NCI-H1930 (cell line): ENCODE data around the gene TP53RK.
"Not testable (repeated sequence)": the region's sequence is repeated elsewhere in the genome, so short reads cannot be mapped to it uniquely, and the experiment has no call there.

Experiments
- DNase-seq, 2 experiments: peaks; one replicate each; lab custom pipeline; 2025; lab: John Stamatoyannopoulos, UW

Gene TP53RK

DNA sequence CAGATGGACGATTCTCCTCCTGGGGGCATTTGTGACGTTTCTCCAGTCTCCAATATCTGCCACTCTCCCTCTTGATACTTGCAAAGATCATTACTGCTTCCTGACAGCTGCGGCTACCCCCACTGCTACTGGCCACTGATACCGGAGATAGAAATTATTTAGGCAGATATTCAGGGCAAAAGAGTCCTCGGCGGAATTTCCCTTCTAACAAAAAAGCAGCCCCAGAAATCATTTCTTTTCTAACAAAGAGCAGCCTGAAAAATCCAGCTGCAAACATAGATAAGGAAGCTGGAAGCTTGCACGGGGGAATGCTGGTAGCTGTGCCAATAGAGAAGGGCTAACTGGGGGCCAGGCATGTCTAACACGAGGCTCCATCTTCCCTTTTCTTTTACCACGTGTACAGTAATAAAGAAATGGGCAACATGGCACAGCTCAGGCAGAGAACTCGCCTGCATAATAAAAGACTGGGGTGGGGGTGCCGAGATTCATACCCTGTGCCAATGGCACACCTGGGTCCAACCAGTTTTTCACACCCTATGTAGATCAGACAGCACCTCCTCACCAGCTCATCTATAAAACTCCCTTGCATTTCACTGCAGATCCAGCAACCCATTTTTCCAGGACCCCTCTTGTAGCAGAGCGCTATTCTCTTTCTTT lies 6.1 kb downstream of the TP53RK start:
- DNase-seq: no peak

DNA sequence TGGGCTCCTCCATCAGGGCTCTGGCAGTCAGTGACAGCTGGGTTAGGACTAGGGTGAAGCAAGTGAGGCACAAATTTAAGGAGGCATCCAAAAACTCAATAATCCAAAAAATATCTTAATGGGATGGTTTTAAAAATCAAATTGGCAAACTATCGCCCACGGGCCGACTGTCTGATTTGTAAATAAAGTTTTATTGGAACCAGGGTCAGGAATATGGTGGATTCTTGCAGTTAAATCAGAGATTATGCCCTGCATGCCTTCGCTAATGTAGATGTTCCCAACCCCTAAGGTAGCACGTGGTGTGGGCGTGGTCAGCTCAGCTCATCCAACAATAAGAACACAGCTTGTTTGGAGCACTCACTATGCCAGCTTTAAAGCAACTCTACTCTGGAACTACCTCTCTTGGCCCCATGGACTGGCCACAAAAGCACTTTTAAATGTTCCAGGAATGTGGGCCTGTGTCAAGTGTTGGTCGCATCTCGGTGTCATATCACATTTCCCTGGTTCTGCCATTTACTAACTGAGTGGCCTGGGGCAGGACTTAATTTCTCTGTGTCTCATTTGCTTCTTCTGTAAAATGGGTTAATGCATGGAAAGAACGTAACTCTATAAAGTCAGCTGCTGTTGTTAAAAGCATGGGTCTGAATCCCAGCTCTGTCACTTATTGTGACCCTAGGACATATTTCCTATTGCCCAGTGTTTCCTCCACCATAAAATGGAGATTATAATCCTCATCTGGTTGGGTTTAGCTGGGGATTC lies 7.0 kb downstream of the TP53RK start:
- DNase-seq: no peak

DNA sequence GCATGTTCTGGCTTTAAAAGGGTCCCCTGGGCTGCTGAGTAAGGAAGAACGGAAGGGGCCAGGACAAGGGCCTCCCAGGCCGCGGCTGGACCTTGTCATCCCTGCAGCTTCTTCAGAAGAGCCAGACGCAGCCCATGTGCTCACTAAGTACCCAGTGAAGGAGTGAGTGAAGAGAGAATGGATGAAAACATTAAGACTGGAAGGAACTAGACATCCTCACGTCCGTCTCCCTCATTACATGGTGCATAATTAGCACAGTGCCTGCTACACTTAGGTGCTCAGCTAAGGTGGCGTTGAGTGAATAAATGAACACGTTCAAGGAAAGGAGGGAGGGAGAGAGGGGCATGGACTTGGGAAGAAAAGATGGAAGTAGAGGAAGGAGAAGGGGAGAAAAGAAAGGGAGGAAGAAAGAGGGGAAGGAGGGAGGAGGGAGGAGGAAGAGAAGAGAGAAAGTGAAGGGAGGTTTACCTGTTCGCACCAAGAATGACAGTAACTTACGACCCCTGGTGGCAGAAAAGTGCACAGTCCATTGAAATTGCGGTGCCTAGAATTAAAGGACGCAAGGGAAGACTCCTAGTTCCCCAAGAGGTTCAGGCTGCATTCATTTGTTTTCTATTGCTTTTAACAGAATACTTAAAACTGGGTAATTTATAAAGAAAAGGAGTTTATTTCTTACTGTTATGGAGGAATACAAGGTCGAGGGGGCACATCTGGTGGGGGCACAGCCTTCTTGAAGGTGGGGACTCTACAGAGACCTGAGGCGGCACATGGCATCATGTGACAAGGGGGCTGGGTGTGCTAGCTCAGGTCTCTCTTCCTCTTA lies 8.0 kb downstream of the TP53RK start:
- DNase-seq: peak; percentile 41 to 75

DNA sequence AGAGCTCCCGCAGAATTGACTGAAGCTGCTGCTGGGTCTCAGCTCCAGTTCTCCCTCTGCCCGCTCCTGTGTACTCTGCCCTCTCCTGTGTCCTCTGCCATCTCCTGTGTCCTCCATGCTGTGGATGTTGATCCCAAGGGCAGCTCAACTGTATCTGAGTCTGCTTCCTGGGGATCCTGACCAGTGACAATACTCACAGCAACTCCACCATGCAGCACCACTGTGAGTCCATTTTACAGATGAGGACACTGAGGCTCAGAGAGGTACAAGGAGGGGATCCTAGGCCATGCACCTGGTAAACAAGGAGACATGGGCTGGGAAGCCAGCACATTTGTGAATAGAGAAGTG lies 8.6 kb downstream of the TP53RK start:
- no peak for DNase-seq

DNA sequence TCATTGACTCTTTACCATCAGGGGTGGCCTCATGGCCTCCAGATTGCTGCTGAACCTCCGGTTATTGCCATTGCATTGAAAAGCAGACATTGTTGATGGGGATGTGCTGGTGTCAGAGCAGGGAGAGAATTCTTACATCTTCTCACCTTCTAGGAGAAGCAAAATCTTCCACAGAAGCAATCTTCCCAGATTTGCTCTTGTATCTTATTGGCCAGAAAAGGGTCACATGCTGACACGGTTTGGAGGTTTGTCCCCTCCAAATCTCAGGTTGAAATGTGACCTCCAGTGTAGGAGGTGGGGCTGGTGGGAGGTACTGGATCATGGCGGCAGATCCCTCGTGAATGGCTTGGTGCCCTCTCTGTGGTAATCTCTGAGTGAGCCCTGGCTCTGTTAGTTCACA lies 10.7 kb downstream of the TP53RK start:
- DNase-seq: no peak

DNA sequence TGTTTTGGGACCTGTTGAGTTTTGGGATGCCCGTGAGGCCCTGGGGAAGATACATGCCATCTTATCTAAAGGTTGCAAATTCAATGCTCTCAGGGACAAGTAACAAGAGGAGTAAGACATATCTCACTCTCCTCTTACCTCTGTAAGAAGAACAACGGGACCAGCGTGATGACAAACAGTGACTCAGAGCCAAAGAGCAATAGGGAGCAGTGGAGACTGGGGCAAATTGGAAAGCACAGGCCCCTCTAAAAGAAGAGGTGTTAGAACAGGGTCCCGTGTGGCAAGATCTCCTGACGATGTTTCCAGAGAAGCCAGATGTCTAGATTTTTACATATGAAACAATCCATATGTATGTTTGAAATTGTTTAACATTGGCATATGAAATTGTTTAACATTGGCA lies 11.6 kb downstream of the TP53RK start:
- DNase-seq: no peak

DNA sequence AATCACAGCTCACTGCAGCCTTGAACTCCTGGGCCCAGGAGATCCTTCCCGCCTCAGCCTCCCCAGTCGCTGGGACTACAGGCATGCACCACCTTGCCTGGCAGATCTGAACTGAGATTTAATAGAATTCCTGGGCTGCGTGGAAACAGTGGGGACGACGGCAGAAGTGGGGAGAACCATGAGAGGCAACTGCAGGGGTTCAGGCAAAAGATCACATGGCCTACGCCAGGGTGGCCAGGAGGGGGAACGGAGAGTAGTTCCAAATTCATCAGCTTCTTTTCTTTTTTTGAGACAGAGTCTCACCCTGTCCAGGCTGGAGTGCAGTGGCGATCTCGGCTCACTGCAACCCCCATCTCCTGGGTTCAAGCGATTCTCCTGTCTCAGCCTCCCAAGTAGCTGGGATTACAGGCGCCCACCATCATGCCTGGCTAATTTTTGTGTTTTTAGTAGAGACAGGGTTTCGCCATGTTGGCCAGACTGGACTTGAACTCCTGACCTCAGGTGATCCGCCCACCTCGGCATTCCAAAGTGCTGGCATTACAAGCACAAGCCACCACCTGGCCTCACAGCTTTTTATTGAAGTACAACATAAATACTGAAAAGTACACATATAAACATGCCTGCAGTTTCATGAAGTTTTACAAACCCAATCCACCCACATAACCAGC lies 12.5 kb downstream of the TP53RK start:
- not testable (repeated sequence) for DNase-seq

DNA sequence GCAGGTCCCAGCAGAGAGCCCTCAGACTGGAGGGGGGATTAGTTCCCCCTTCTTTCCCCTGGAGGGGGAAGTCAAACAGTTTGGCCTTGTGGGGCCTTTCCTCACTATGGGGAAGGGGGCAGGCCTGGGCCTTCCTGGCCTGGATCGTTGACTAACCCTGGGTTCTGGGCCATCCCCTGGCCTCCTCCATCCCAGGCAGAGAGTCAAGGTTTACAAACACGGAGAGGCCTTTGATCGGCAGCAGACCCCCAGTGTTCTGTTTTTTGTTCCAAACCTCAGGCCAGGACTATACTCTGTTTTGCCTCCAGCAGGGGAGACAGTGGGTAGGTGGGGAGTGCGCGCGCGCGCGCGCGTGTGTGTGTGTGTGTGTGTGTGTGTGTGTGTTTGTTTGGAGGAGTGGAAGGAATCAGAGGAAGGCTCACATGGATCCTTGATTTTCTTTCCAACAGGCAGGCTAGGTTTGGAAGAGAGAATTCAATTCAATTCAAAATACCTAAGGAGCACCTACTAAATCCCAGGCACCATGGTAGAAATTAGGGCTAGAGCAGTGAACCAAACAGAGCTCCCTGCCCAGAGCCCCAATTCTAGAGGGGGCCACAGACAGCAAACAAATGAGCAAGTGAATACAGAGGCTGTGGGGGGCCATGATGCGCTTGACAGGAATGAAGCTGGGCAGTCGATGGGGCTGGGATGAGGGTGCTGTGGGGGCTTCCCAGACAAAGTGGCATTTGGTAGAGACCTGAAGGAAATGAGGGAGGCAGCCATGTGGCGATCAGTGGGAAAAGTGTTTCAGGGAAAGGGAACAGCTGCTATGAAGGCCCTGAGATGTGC lies 14.8 kb downstream of the TP53RK start:
- DNase-seq: no peak

DNA sequence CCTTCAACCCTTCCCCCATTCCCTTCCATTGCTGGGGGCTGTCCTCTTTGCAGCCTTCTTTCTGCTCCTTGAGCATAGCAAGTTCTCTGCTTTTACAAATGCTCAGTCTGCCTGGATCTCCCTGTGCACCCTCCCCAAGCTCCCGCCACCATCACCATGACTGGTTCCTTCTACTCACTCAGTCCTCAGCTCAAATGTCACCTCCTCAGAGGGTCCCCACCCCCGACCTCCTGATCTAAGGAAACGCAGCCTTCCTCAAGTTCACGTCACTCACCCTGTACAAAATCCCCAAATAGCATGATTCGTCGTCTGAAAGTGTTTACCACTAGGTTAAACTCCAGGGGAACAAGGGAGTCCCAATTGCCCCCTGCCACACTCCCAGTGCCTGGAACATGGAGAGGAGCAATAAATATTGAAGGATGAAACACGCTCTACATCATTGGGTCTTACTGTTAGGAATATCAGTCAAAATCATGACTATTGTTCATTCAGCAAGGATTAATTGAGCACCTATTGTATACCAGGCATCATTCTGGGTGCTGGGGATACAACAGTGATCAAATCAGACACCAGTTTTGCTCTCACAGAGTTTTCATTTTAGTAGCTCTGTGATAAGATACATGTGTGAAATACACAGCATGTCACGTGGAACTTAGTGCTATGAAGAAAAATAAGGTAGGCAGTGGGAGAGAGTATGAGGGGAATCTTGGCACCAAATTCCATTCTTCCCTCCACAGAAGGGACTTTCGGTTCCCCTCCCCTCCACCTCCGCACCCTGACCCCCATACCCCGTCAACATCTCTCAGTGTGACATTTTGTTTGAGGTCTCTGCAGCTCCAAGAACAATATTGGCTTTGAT lies 15.6 kb downstream of the TP53RK start:
- no peak for DNase-seq

DNA sequence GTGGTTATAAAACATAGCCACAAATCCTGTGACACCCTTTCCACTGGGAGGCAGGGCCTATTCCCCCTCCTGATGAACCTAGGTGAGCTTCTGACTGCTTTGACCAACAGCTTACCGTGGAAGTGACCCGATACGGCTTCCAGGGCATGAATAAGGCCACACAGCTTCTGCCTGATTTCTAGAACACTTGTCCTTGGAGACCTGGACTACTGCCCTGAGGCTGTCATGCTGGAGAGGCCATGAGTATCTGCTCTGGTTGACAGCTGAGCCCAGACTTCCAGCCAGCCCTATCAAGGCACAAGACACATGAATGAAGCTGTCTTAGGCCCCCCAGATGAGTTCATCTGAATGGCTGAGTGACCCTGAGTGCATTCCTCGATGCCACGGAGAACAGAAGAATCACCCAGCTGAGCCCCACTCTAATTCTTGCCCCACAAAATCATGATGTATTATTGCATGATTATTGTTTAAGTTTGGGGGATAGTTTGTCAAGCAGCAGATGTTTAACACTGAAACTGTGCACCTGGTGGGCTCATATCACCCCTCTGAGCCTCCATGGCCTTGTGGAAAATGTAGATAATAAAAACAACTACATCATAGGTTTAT lies 16.6 kb downstream of the TP53RK start:
- DNase-seq: no peak

DNA sequence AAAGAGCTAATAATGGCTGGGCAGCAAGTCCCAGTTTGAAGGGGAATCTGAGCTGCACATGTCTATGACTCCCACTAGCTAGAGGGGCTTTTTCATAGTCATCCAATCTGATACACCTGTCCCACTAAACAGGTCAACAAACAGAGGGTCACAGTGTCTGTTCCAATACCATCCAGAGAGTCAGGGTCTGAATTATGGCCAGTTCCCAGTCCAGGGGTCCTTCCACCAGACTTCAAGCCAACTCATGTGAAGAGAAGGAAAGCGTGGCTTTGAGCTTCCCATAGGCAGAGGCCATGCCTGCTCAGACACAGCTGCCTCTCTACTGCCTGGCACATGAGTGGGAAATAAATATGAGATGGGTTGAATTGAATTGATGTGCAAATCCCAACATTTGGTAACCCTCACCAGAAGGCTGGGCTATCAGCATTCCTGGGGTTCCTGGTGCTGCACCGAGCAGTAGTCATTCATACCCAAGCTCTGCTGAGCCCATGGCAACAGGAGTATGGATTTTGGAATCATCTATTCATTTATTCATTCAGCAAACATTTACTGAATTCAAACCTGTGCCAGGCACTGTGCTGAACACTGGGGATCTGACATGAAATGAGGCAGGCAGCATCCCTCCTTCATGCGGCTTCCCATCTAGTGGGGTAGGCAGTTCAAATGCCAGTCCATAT lies 17.2 kb downstream of the TP53RK start:
- DNase-seq: no peak

DNA sequence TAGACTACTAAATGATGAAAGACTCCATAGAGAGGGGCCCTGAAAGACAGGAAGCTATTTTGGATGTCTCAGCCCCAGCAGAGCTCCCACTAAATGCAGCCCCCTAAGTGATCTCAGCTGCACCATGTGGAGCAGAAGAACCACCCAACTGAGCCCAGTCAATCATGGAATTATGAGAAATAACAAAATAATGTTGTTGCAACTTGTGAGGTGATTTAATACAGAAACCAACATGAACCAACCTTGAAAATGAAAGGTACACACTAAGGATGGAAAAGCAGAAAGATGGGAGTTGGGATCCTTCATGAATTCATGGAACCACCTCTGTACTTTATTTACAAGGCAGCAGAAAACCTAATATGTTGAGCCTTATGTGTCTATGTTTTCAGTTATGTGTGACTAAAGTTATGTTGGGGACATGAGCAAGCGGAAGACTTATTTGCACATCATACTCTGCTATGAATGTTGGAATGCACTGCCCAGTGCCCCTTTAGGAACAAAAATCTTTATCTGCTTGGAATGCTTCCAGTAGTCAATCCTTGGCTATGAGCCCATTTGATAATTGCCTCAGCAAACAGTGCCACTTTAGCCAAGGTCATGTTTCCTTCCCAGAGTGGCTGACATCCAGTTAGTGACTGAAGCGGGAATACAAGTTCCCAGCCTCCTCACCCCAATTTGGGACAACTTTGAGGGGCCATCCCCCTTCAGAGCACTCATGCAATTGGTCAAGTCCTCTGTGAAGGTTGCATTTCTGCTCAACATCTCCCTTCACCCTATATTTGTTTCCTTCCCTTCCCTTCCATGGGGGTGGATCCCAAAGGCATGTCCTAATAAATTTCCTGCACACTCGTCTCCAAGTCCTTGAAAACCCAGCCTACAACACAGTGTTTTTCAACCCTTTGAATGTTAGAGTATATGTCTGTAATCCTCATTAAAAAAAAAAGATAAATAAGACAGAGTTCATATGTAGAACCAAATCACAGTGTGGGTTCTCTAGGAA lies 18.4 kb downstream of the TP53RK start:
- no peak for DNase-seq

DNA sequence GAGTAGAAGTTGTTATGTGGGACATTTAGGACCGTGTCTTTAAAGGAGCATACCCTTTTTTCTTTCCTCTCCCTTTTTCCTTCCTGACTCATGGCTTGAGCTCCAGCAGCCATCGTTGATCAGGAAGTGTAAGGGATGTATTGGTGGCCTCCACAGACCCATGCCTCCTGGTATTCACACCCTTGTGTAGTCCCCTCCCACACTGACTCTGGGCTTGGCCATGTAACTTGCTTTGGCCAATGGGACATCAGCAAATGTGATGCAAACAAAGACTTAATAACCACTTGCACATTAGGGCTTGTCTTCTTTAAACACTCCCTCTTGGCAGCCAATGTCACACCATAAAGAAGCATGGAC lies 19.0 kb downstream of the TP53RK start:
- DNase-seq: no peak

DNA sequence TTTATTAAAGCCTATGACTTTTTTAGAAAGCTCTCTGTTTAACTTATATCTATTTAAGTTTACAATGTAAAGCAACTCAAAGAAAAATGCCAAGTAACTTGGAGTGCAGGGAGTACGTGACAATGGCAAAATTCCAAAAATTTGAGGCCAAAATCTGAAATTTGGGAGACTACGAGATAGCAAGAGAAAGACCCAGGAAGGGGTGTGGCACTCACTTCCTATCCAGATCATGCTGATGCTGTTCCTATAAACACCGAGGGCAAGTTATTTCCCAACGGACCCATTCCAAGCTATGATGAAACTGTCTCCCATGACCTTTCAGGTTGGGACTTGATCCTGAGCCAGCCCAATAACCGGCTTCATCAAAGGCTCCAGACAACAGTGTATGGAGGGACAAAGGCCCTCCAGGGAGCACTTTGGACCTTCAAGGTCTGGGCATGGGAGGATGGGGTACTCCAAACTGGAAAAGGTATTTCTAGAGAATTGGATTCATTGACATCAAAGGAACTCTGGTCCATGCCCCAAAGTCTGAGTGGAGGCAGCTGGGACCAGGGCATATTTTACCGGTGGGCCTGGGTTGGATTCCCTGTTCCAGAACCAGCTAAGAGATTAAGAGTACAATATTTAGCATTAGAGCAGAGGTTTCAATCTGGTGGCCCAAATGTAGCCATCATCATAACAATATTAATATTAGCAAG lies 22.3 kb downstream of the TP53RK start:
- no peak for DNase-seq

DNA sequence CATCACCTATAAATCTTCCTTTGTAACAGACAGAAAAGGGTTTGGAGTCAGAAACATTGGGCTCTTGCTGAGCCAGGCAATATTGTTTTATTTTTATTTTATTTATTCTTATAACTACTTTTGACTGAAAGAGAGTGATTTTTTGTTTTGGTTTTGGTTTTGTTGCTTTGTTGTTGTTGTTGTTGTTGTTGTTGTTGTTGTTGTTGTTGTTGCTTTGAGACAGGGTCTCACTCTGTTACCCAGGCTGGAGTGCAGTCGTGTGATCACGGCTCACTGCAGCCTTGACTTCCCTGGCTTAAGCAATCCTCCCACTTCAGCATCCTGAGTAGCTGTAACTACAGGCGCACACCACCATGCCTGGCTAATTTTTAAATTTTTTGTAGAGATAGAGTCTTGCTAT lies 22.9 kb downstream of the TP53RK start:
- DNase-seq: no peak

DNA sequence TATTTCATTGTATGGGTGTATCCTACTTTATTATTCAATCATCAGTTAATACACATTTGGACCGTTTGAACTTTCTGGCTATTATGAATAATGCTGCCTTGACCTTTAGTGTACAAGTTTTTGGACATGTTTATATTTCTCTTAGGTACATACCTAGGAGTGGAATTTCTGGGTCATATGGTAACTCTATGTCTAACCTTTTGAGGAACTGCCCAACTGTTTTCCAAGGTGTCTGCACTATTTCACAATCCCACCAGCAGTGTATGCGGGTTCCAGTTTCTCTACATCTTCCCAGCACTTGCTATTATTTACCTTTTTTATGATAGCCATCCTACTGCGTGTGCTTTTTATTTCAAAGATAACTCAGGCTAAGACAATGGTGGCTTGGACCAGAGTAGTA lies 23.6 kb downstream of the TP53RK start:
- no peak for DNase-seq

DNA sequence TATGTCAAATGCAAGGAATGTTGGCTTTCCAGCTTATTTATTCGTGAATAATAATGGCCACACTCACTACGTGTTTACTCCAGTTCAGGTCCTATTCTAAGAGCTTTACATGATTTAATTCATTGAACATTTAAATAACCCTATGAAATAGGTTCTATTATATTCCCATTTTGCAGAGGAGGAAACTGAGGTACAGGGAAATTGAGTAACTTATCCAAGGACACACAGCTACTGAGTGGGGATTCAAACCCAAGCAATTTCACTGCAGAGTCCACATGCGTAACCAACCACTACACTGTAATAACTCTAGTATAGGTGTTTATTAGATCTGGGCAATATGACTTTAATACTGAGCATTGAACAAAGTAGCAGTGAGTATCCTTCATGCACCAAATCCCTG lies 25.7 kb downstream of the TP53RK start:
- DNase-seq: no peak

DNA sequence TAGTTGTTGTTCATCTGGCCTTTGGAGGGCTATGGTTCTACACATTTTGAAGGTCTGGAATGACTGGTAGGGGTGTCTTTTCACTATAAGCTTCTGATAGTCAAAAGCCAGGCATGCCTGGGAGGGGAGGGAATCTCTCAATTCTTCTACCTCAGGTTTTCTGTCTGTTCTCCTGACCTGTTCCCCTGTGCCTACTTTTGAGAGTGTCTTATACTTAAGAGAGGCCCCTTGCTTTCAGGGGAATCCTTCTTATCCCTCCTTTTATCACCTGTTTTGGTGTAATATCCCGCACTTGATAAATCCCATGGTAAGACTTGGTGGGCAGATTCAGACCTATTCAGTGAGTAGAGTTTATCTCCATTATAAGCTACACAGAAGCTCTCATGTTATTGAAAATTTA lies 27.6 kb downstream of the TP53RK start:
- no peak for DNase-seq
